HCT116 (cell line): ENCODE data around the gene ATP6V0B. TPM values are rescaled to one million over a fixed set of nuclear protein-coding genes. Genes with fewer than 3 reads are reported as not detected.

Source experiments
- ATAC-seq: fragments of 200-7000 bp; cut with Tn5 transposase; 2 replicates; pipeline ENCODE4 v1.9.1; 2020; ENCODE audit warnings: mild to moderate bottlenecking, moderate library complexity
- BruUV-seq: library from RNA; stranded (reverse); fragments of 400-500 nt; replicated peaks from 2 replicates; lab custom pipeline; 2021; lab: Mats Ljungman, UMichigan
- CTCF ChIA-PET: fragments of 300-600 bp; sonication (Branson Sonifier 250); formaldehyde crosslinking; loops from one replicate; lab custom pipeline; 2021; ENCODE audit warnings: antibody characterized with exemption; lab: Charles Lee
- POLR2A ChIA-PET: fragments of 300-600, 350-600 bp; sonication (Branson Sonifier 250); formaldehyde crosslinking; loops from one replicate; lab custom pipeline; 2021; ENCODE audit warnings: antibody characterized with exemption; lab: Charles Lee
- RAD21 ChIA-PET, 2 experiments: fragments of 300-600 bp; sonication (Branson Sonifier 250); formaldehyde crosslinking; loops; one replicate each; lab custom pipeline; 2023; ENCODE audit warnings: low total read pairs in 2 of 2; ENCODE audit not compliant: uncharacterized antibody in 2 of 2, unreplicated experiment in 2 of 2, low non-redundant PET in 1 of 2; lab: Charles Lee
- DNase-seq: peaks from one replicate; pipeline ENCODE4 v3.0.0-alpha.2; 2010; ENCODE audit warnings: low read depth, low spot score
- H2AFZ ChIP-seq: fragments of 200-600 bp; shearing (Covaris generic), sonication (generic); 2 replicates; pipeline ENCODE4 v1.6.1; 2017; ENCODE audit warnings: low read depth, mixed run types, mixed read lengths, antibody characterized with exemption, low read length; ENCODE audit not compliant: poor library complexity, severe bottlenecking
- H3K27ac ChIP-seq: 2 replicates; pipeline ENCODE4 v1.5.1; 2012; ENCODE audit warnings: low read depth, low read length
- H3K27me3 ChIP-seq: fragments of 200-600 bp; sonication (generic); 2 replicates; pipeline ENCODE4 v1.6.1; 2016; ENCODE audit warnings: mixed run types, low read length, mixed read lengths; ENCODE audit not compliant: insufficient read depth
- H3K36me3 ChIP-seq, 2 experiments: fragments of 200-500 bp in 1 of 2; fragments of 200-600 bp in 1 of 2; sonication (Bioruptor generic) in 1 of 2; sonication (generic) in 1 of 2; 2 replicates each; pipeline versions ENCODE4 v1.5.1 to v1.6.1; 2014 to 2016; ENCODE audit warnings: low read length in 2 of 2, inconsistent platforms in 1 of 2, mixed read lengths in 1 of 2, mixed run types in 1 of 2; ENCODE audit not compliant: insufficient read depth in 2 of 2, control insufficient read depth in 1 of 2
- H3K4me1 ChIP-seq, 2 experiments: fragments of 200-600 bp in 1 of 2; sonication (generic) in 1 of 2; 2 replicates each; pipeline versions ENCODE4 v1.5.1 to v1.6.1; 2012 to 2017; ENCODE audit warnings: low read length in 2 of 2, inconsistent platforms in 1 of 2, mild to moderate bottlenecking in 1 of 2, mixed read lengths in 1 of 2, mixed run types in 1 of 2, moderate library complexity in 1 of 2; ENCODE audit not compliant: insufficient read depth in 2 of 2, control insufficient read depth in 1 of 2
- H3K4me2 ChIP-seq: fragments of 200-600 bp; sonication (generic); 2 replicates; pipeline ENCODE4 v1.6.1; 2017; ENCODE audit warnings: mixed run types, low read length, mixed read lengths
- H3K4me3 ChIP-seq, 2 experiments: fragments of 200-600 bp in 1 of 2; sonication (generic) in 1 of 2; replicated peaks in 1 of 2; 2 replicates each; pipeline ENCODE4 v1.5.1; 2011 to 2016; ENCODE audit warnings: low read length in 2 of 2, control low read depth in 1 of 2, low read depth in 1 of 2, mild to moderate bottlenecking in 1 of 2, mixed read lengths in 1 of 2, mixed run types in 1 of 2
- H3K79me2 ChIP-seq: fragments of 200-600 bp; sonication (generic); 2 replicates; pipeline ENCODE4 v1.6.1; 2017; ENCODE audit warnings: mild to moderate bottlenecking, mixed run types, low read length, moderate library complexity, mixed read lengths; ENCODE audit not compliant: insufficient read depth
- H3K9ac ChIP-seq: fragments of 200-600 bp; sonication (generic); 2 replicates; pipeline ENCODE4 v1.6.1; 2016; ENCODE audit warnings: low read length, mixed read lengths
- H3K9me2 ChIP-seq: fragments of 200-600 bp; sonication (generic), shearing (Covaris generic); 2 replicates; pipeline ENCODE4 v1.6.1; 2017; ENCODE audit warnings: mixed run types, mild to moderate bottlenecking, moderate library complexity; ENCODE audit not compliant: insufficient read depth
- H3K9me3 ChIP-seq, 2 experiments: fragments of 200-500 bp in 1 of 2; fragments of 200-600 bp in 1 of 2; sonication (Bioruptor generic) in 1 of 2; sonication (generic) in 1 of 2; 2 replicates each; pipeline ENCODE4 v1.6.1; 2014 to 2017; ENCODE audit warnings: low read length in 2 of 2, mixed read lengths in 2 of 2, inconsistent platforms in 1 of 2, low read depth in 1 of 2, mild to moderate bottlenecking in 1 of 2, mixed run types in 1 of 2, moderate library complexity in 1 of 2; ENCODE audit not compliant: control insufficient read depth in 1 of 2, insufficient read depth in 1 of 2
- H4K20me1 ChIP-seq: fragments of 200-600 bp; sonication (generic), shearing (Covaris generic); 2 replicates; pipeline ENCODE4 v1.6.1; 2017; ENCODE audit warnings: mixed run types, mild to moderate bottlenecking, moderate library complexity; ENCODE audit not compliant: insufficient read depth
- ATF3 ChIP-seq: IDR thresholded peaks from 2 replicates; pipeline ENCODE4 v1.6.1; 2012
- CBX3 ChIP-seq: IDR thresholded peaks from 2 replicates; pipeline ENCODE4 v1.6.1; 2012; ENCODE audit warnings: low read depth
- EGR1 ChIP-seq: IDR thresholded peaks from 2 replicates; pipeline ENCODE4 v1.6.1; 2012; ENCODE audit warnings: low read depth
- ELF1 ChIP-seq: IDR thresholded peaks from 2 replicates; pipeline ENCODE4 v1.6.1; 2012; ENCODE audit warnings: low read depth, borderline replicate concordance
- EZH2phosphoT487 ChIP-seq: fragments of 200-600 bp; IDR thresholded peaks from 2 replicates; pipeline ENCODE4 v1.6.1; 2018; ENCODE audit warnings: antibody characterized with exemption, borderline replicate concordance
- JUND ChIP-seq: IDR thresholded peaks from 2 replicates; pipeline ENCODE4 v1.6.1; 2012
- POLR2AphosphoS5 ChIP-seq: IDR thresholded peaks from 2 replicates; pipeline ENCODE4 v1.6.1; 2011; ENCODE audit warnings: mild to moderate bottlenecking, low read depth, low read length, moderate library complexity
- SIN3A ChIP-seq: IDR thresholded peaks from 2 replicates; pipeline ENCODE4 v1.6.1; 2012; ENCODE audit warnings: low read depth
- SRF ChIP-seq: IDR thresholded peaks from 2 replicates; pipeline ENCODE4 v1.6.1; 2012; ENCODE audit warnings: low read depth
- TCF7L2 ChIP-seq: IDR thresholded peaks from 2 replicates; pipeline ENCODE4 v1.7.0; 2011; ENCODE audit warnings: borderline replicate concordance, inconsistent platforms; ENCODE audit not compliant: insufficient read depth, insufficient read length; ENCODE audit errors: extremely low read depth
- YY1 ChIP-seq: IDR thresholded peaks from 2 replicates; pipeline ENCODE4 v1.6.1; 2011; ENCODE audit warnings: low read length, low read depth, moderate library complexity, mild to moderate bottlenecking; ENCODE audit not compliant: insufficient replicate concordance; ENCODE audit errors: extremely low read depth
- intact Hi-C: fragments of 100-400 bp; cut with micrococcal nuclease; formaldehyde crosslinking; loops from 2 replicates; pipeline ENCODE4 v1.10.0; 2022
- total RNA-seq: library from RNA; stranded (reverse); gene quantifications from one replicate; pipeline ENCODE4 v1.2.1, GENCODE V29; 2021; ENCODE audit not compliant: unreplicated experiment
- TF ChIP-seq, protein P1 (sequence below), 3 experiments: fragments of 200-600 bp in 1 of 3; sonication (generic) in 1 of 3; IDR thresholded peaks in 2 of 3; conservative IDR thresholded peaks in 1 of 3; 2 replicates each; pipeline ENCODE4 v1.5.1; 2012 to 2017; ENCODE audit warnings: low read depth in 2 of 3, low read length in 2 of 3, antibody characterized with exemption in 1 of 3, borderline replicate concordance in 1 of 3, control low read depth in 1 of 3, mild to moderate bottlenecking in 1 of 3, mixed read lengths in 1 of 3, mixed run types in 1 of 3, moderate library complexity in 1 of 3; ENCODE audit not compliant: insufficient read depth in 1 of 3

ATP6V0B gene
- total RNA-seq, 1 experiment from 2014 or later: 122 TPM

- H3K9me2 ChIP-seq: no peaks in the 10 kb centered on the region
- H3K27ac ChIP-seq: no peak overlapping the region
- H3K36me3 ChIP-seq: no peaks in the 10 kb centered on the region
- no peak overlapping the region for H2AFZ ChIP-seq
- no peaks in the 10 kb centered on the region for H3K27me3 ChIP-seq
- ATAC-seq: no peak
- ChIA-PET RAD21 (interaction anchor here (1.0 to 3.5 kb wide), 2 partner anchors 167 to 168 kb away, joined by 4 to 21 read pairs; no protein-coding TSS in a partner anchor), POLR2A (interaction anchor here (0.8 to 3.5 kb wide), 5 partner anchors 15 to 572 kb away, joined by 3 to 22 read pairs (median 5); partner anchors contain the start of gene CDC20), CTCF (interaction anchor here (0.8 to 12.2 kb wide), 16 partner anchors 8 to 704 kb away, joined by 3 to 479 read pairs (median 4); partner anchors contain the start of genes IPO13, KDM4A and PTPRF)
- no peaks in the 10 kb centered on the region for H3K9me3 ChIP-seq
- intact Hi-C loops: loop anchor here (1.0 to 5.0 kb wide), 4 partner anchors 94 to 404 kb away; no protein-coding TSS in a partner anchor
- no TSS peak for BruUV-seq
- H3K9ac ChIP-seq: peak overlapping the region; percentile 42
- H3K79me2 ChIP-seq: peaks cover 9% of the 10 kb centered on the region; the same call in 1 of the 2 replicates
- TF ChIP-seq EZH2phosphoT487: no peak
- no peak overlapping the region for H3K4me3 ChIP-seq
- no peak for DNase-seq
- peaks cover 37 to 94% of the 10 kb centered on the region in 2 experiments for H3K4me1 ChIP-seq
- H3K4me2 ChIP-seq: peak overlapping the region; percentile 75
- H4K20me1 ChIP-seq: no peaks in the 10 kb centered on the region
Measured at GRCh38 chr1:43930949-43931275, 43.8 kb upstream of the ATP6V0B start.

- Histone ChIP-seq H3K9me3 (no peaks in the 10 kb centered on the region), H3K9ac (peak overlapping the region; percentile 80), H3K36me3 (0 out of 4 replicates have a peak, but pooled peaks cover 0 to 4% of the 10 kb centered on the region in 2 experiments), H3K9me2 (no peaks in the 10 kb centered on the region), H3K27me3 (no peaks in the 10 kb centered on the region), H3K4me1 (peaks cover 37 to 86% of the 10 kb centered on the region in 2 experiments), H3K79me2 (peaks cover 9% of the 10 kb centered on the region; the same call in 1 of the 2 replicates), H2AFZ (no peak overlapping the region), H3K4me3 (no peak overlapping the region), H3K4me2 (peak overlapping the region; percentile 92), H4K20me1 (no peaks in the 10 kb centered on the region), H3K27ac (no peak overlapping the region)
- ATAC-seq (no peak), DNase-seq (no peak)
- POLR2A ChIA-PET: interaction anchor here (1.5 kb wide), 1 partner anchor 11 kb away, joined by 3 read pairs; no protein-coding TSS in a partner anchor
- intact Hi-C loops: loop anchor here (5.0 kb wide), 3 partner anchors 95 to 405 kb away; no protein-coding TSS in a partner anchor
- no TSS peak for BruUV-seq
- RAD21 ChIA-PET: interaction anchor here in 1 of 2 experiments (0.5 to 3.6 kb wide), 2 partner anchors 74 to 167 kb away, joined by 3 to 109 read pairs; no protein-coding TSS in a partner anchor
- CTCF ChIA-PET: interaction anchor here (3.3 to 12.2 kb wide), 3 partner anchors 14 to 402 kb away, joined by 26 to 479 read pairs (median 130); partner anchors contain the start of genes IPO13 and PTPRF
- no peak for TF ChIP-seq CBX3
- TF ChIP-seq EGR1: no peak
- TF ChIP-seq JUND: no peak
- TF ChIP-seq ATF3: no peak
- no peak for TF ChIP-seq EZH2phosphoT487
- TF ChIP-seq YY1: no peak
- no peak for TF ChIP-seq TCF7L2
- no peak for TF ChIP-seq ELF1
- no peak for TF ChIP-seq POLR2AphosphoS5
- no peak for TF ChIP-seq SRF
- TF ChIP-seq, protein P1, sequence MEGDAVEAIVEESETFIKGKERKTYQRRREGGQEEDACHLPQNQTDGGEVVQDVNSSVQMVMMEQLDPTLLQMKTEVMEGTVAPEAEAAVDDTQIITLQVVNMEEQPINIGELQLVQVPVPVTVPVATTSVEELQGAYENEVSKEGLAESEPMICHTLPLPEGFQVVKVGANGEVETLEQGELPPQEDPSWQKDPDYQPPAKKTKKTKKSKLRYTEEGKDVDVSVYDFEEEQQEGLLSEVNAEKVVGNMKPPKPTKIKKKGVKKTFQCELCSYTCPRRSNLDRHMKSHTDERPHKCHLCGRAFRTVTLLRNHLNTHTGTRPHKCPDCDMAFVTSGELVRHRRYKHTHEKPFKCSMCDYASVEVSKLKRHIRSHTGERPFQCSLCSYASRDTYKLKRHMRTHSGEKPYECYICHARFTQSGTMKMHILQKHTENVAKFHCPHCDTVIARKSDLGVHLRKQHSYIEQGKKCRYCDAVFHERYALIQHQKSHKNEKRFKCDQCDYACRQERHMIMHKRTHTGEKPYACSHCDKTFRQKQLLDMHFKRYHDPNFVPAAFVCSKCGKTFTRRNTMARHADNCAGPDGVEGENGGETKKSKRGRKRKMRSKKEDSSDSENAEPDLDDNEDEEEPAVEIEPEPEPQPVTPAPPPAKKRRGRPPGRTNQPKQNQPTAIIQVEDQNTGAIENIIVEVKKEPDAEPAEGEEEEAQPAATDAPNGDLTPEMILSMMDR (IDR thresholded peaks at IDR 0.05 in 2 of 3, conservative IDR thresholded peaks at IDR 0.05 in 1 of 3; ENCODE audit: borderline replicate concordance in 1 of 3, insufficient read depth in 1 of 3, low read depth in 2 of 3, low read length in 2 of 3): no peak
- no peak for TF ChIP-seq SIN3A
Measured at GRCh38 chr1:43931711-43932660, 42.8 kb upstream of the ATP6V0B start.
